Mononuclear cell (primary cell): ENCODE data around the gene SHISA6. TPM values are rescaled to one million over a fixed set of nuclear protein-coding genes. Genes with fewer than 3 reads are reported as not detected.

Experiments
- H3K27me3 ChIP-seq: 2 replicates; pipeline ENCODE4 v1.6.0; 2011; ENCODE audit warnings: low read length, control low read depth; ENCODE audit not compliant: insufficient read depth
- H3K4me1 ChIP-seq: 2 replicates; pipeline ENCODE4 v1.5.1; 2011; ENCODE audit warnings: mild to moderate bottlenecking, low read length, control low read depth; ENCODE audit not compliant: insufficient read depth
- H3K4me3 ChIP-seq: 2 replicates; pipeline ENCODE4 v1.5.1; 2011; ENCODE audit warnings: mild to moderate bottlenecking, low read length, moderate library complexity
- H3K9me3 ChIP-seq: 2 replicates; pipeline ENCODE4 v1.5.1; 2011; ENCODE audit warnings: low read depth, mild to moderate bottlenecking, control low read depth, low read length
- total RNA-seq: library from RNA; depleted of rRNA; stranded (reverse); fragments of >200 nt; gene quantifications from one replicate; pipeline ENCODE4 v1.2.3, GENCODE V29; 2012

Gene SHISA6
- total RNA-seq, 1 donor: not detected

DNA sequence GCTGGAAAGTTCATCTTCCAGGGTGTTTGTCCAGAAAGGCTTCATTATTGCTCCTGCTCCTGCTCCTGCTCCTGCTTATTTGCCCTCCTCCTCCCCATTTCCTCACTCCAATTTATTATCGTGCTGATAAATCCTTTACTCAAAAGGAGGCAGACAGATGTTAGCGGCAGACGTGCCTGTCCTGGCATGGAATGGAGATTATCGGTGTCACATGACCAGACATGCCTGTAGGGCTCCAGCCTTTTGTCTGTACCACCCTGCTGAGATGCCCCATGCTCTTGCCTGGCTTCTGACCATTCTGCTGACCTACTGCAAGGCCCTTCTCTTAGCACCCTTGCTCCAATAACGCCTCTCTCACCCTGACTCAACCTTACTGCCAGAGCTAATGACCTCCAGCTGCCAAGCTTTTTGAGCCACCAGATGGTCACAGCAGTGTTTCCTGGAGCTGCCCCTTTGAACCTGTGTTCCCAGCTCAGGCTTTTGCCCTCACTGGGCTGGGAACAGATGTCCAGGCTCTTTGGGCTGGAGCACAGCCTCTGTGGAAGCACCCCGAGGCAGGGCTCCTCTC lies 370.1 kb downstream of the SHISA6 start:
- Histone ChIP-seq H3K27me3 (no peaks in the 10 kb centered on the region), H3K9me3 (no peaks in the 10 kb centered on the region), H3K4me1 (no peaks in the 10 kb centered on the region), H3K4me3 (no peak overlapping the region)

DNA sequence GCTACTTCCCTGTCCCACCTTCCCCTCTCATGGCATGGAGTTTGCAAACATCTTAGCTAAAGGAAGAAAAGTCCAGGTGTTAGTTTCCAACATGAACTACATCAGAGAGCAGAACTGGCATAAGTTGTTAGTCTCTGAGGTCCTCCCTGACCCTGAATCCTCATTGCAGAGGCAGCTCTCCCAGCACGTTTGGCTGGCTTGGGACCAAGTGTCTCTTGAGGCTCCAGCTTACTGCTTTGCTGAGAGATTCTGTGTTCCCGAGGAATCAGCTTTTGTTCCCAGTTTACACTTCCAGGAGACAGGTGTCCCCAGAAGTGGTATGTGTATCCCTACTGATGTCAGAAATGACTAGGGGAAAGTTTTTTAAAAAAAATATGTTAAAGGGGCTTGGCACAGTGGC lies 371.9 kb downstream of the SHISA6 start:
- H3K4me1 ChIP-seq: no peaks in the 10 kb centered on the region
- no peaks in the 10 kb centered on the region for H3K27me3 ChIP-seq
- H3K4me3 ChIP-seq: no peak overlapping the region
- no peaks in the 10 kb centered on the region for H3K9me3 ChIP-seq
